ENCODE data around the gene CHCHD3. TPM values are rescaled to one million over a fixed set of nuclear protein-coding genes. Genes with fewer than 3 reads are reported as not detected.
A peak's percentile ranks its signal among the peaks of the same experiment; 100 is the strongest.

CHCHD3 gene
- total RNA-seq, 1 experiment from 2014 or later, result 115 TPM

DNA sequence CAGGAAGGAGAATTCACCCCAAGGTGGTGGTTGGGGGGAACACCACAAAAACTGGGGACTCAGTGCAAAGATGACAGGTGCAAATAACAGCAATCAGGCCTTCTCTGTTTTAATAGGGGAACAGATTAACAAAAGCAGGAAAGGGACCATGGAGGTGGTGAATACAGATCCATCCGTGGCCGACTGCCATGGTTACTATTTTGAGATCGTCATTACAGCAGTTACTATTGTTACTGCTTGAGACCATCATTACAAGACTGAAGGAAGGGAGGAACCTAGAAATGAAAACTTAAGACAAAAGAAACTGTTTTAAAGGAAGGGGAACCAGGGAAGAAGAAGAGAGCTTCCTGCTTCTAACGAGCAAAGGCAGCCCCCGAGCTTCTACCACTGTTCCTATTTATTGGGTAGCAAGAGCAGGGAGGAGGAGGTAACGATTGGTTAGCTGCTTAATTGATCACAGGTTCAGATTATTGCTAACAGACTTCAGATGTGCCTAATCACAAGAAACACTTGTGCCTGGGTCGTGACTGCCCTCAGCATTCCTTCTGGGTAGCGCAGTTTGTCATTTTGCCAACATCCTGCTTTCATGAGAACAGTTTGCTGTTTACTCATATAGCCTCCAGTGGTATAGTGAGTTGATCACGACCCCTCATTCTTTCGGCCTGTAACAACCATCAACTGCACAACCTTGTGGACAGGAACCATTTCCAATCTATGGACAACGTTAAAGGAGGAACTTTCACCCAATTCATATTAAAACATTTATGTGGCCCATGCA, 216.3 kb downstream of the CHCHD3 start:
- DNase-seq (ENCODE audit: low read depth), result no peak

DNA sequence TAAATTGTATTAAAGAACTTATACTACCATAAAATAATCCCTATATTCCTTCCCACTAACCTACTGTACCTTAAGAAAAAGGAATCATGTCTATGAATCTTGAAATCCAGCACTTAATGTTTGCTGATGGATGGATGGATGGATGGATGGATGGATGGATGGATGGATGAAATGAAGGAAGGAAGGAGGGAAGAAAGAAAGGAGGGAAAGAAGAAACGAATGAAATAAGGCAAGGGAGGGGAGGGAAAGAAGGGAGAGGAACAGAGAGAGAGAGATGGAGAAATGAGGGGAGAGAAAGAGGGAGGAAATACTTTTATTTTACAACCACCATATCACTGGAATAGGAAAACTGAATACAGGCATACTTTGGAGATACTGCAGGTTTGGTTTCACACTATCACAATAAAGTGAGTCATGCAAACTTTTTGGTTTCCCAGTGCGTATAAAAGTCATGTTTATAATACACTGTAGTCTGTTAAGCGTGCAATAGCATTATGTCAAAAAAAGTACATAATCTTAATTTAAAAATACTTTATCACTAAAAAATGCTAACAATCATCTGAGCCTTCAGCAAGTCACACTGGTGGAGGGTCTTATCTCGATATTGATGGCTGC, 219.8 kb downstream of the CHCHD3 start:
- DNase-seq (ENCODE audit: low read depth), result no peak

DNA sequence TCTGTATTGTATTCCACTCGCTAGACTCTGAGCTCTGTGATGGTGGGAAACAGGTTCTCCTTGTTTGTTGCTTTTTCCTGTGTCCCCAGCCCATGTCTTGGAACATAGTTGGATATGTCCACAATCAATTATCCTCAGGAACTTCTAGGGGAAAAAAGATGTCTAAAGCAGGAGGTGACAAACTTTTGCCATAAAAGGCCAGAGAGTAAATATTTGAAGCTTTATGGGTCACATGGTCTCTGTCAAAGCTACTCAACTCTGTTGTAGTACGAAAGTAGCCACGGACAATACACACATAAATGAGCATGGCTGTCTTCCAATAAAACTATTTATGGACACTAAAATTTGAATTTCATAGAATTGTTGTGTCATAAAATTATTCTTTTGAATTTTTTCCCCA, 220.5 kb downstream of the CHCHD3 start:
- DNase-seq (ENCODE audit: low read depth), result no peak

DNA sequence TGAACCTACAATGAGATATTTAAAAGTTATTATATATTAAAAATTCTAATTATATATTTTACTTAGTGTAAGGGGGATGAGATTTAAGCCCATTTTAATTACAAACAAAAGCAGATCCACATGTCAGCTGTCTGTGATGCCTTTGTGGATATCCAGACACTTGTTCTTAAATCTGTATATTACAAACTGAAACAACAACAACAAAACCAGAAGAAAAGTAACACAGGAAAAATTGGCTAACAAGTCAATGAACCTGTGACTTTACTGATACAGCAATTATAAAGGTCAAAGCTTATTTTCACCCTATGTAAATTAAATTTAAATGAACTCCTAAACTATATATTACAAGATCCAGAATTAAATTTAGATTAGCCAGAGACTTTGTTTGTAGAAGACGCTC, 222.7 kb downstream of the CHCHD3 start:
- no peak for DNase-seq (ENCODE audit: low read depth)

DNA sequence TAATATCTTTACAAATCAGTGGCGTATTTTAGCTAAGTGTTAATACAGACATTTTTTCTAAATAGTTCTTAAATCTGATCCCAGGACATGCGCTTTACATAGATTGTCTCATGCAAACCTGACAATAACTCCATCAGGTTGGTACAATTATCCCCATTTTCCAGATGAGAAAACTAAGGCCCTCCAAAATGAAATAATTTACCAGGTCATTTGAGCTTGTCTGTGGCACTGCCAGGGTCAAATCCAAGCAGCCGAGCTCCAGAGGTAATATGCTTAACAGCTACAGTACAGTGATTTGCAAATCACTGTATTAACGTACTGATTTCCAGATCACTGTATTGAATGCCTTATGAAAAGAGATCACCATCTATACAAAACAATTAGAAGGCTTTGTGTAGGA, 223.1 kb downstream of the CHCHD3 start:
- DNase-seq (ENCODE audit: low read depth), result no peak

DNA sequence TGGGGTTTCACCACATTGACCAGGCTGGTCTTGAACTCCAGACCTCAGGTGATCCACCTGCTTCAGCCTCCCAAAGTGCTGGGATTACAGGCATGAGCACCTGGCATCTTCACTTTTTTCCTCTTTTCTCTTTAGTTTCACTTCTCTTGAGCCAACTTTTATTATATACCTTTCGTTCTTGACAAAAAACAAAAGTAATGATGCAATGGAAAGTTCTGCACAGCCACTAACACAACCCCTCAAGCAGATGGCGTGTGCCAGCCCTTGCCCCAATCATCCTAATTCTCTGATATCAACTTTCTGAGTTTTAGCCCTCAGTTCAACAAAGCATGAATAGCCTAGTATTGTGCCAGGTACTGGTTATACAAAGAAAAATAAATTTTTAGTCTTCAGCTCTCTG, 223.6 kb downstream of the CHCHD3 start:
- no peak for DNase-seq (ENCODE audit: low read depth)

DNA sequence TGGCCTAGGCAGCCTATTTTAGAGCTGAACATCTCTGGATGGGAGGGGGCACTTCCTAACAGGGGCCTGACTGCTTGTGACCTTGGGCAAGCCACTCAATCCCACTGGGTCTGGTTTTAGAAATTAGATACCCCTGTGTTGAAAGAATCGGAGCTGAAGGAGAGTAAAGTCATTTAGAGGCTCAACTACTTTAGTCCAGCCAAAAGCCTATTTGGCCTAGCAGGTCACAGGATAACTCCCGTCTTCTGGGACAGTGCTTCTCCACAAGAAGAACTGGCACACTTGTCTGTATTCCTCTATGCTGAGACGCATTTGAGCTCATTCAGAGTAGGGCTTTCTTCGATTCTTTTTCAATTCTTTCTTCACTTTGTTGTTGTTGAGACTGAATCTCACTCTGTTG, 224.2 kb downstream of the CHCHD3 start:
- no peak for DNase-seq (ENCODE audit: low read depth)

DNA sequence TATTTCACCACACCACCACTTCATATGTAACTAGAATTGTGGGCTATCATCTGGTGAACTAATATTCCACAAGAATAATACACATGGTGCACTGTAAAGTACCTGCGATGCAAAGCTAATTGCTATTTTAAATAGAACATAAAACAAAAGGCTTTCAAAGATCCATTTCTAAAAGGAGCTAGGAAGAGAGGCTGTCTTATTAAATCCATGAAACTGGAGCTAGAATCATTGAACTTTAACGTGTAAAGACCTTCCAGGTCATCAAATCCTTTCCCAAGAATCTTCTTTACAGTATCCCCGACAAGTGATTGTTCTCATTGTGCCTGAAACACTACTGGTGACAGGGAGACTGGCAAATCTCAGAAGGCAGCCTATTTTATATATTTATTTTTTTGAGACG, 224.9 kb downstream of the CHCHD3 start:
- no peak for DNase-seq (ENCODE audit: low read depth)

DNA sequence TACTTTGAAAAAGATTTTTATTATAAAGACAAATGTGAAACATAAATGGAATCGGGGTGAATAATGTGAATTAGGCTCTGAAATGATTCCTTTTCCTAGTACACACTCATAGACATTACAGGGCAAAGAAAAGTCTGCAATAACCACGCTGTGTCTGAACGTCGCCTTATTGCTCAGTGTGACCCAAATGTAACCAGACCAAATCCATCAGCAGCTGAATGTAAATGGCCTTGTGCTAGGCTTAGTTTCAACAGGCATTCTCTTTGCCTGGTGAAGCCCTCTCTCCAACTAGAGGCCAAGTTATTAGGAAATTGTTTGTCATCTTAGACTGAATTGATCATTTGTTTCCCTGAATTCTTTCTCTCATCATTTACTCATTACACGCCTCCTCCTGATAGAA, 225.5 kb downstream of the CHCHD3 start:
- no peak for DNase-seq (ENCODE audit: low read depth)

DNA sequence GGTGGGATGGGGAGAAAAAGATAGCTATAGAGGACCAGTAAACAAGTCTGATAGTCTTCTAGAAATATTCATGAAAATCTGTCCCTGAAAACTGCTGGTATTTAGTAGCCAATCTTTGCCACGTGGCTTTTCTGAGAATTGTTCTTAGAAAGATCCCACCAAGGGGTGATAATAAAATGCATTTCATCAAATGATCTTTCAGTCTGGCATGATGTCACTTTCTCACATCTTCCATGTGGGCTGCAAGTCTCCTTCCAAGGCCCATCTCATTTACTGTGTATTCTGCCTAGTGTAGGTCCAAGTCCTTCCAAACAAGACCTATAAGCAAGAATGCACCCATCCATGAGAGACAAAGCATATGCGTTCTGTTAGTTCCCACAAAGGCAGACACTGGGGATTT, 226.0 kb downstream of the CHCHD3 start:
- DNase-seq (ENCODE audit: low read depth), result no peak

DNA sequence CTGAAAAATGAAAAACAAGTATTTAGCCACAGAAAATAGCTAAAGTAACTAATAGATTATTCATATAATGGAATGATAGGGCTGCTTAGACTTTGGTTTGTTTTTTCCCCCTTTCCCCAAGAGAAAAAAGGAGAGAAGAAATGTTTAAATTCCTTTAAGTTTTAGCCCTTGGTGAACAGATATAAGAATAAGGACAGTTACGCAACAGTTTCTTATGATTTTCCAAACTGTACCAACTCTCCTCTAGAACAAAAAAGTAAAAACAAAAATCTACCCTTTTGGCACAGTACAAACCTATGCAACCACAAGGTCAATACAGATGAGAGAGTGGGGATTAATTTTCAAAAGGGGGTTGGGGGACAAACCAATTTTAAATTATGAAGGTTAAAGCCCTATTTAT, 227.7 kb downstream of the CHCHD3 start:
- no peak for DNase-seq (ENCODE audit: low read depth)

DNA sequence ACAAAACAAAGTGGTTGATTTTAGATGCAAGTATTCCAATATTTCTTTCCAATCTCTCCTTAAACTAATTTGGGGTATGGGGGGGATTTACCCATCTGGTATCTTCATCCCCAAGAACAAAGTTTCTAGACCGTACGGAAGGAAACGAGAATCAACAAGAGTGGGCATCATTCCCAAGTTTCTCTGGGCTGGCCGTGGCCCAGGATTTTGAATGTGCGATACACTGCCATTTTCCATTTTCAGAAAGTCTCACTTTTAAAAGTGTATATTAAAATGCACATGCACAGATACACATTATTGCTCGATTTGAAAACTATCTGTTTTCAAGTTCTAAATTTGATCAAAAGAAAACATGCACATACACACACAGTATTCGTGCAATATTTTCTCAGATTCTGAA, 234.5 kb downstream of the CHCHD3 start:
- no peak for DNase-seq (ENCODE audit: low read depth)

DNA sequence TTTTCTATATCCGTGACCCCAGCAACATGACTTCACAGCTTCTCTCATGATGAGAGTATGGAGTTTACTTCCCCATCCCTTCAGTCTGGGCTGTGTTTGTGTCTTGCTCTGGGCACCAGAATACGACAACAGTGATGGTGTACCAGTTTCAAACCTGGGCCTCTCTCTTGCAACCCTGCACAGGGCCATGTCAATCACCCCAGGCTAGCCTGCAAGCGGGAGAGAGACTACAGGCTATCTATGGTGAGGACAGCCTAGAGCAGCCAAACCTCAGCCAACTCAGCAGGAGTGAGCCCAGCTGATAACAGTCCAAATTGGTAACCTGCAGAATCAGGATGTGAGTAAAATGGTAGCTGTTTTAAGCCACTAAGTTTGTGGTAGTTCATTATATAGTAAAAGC, 235.8 kb downstream of the CHCHD3 start:
- no peak for DNase-seq (ENCODE audit: low read depth)

DNA sequence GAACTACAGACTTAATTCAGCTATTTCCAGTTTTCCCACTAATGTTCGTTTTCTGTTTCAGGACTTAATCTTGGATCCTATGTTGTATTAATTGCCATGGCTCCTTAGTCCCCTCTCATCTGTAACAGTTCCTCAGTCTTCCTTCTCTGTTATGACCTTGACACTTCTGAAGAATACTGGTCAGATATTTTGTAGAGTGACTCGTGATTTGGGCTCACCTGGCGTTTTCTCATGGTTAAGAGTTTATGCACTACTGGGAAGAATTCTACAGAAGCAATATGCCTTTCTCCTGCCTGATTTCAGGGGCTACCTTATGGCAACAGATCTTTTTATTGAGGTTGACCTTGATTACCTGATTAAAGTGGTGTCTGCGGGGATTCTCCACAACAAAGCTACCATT, 239.4 kb downstream of the CHCHD3 start:
- no peak for DNase-seq (ENCODE audit: low read depth)

DNA sequence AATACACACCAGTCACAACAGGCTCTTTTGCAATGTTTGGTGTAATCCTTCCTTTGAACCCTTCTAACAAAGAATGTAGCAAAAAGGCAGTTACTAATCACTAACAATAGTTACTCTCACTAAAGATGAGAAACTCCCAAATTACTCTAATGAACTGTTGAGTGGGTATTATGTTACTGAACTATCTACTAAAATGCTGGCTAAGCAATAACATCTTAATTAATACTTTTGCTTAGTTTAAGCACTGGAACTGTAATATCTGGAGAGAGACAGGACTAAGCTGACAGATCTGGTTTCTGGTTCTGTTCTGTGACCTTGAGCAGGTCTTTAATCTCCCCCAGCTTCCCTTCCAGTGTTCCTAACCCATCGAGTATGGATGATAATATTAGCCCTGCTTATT, 241.7 kb downstream of the CHCHD3 start:
- DNase-seq (ENCODE audit: low read depth), result no peak

DNA sequence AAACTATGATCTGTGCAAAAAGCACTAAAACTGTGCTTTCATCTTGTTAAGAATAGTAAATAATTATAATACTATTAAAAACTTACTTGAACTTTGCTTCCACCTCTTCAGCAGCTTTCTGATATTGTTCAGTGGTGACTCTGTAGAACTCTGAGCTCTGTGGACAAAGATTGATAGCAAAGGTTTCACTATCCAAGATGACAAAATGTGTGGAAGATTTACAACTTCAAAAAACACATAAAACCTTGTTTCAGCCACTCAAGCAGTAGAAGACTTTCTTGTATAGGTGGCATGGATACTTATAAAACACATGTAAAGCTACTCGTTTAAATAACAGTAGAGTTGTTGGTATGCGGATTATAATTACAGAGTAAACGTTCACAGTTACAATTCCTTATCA, 243.6 kb downstream of the CHCHD3 start:
- no peak for DNase-seq (ENCODE audit: low read depth)

DNA sequence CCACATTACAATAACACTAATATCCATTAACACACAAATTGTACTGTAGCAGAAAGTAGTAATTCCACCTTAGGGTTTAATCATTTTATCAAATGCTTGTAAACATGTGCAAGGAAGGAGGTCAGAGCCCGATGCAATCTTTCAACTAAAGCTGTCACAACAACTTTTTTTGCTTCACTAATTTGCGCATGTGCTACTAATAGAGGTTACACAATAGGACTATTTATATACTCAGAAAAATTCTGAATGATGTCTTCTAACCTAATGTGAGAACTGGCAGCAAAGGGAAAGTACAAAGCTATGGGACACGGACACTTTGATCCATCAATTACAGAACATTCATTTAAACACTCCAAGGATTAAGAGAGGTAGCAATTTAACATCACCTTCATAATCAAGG, 244.4 kb downstream of the CHCHD3 start:
- DNase-seq (ENCODE audit: low read depth), result no peak

DNA sequence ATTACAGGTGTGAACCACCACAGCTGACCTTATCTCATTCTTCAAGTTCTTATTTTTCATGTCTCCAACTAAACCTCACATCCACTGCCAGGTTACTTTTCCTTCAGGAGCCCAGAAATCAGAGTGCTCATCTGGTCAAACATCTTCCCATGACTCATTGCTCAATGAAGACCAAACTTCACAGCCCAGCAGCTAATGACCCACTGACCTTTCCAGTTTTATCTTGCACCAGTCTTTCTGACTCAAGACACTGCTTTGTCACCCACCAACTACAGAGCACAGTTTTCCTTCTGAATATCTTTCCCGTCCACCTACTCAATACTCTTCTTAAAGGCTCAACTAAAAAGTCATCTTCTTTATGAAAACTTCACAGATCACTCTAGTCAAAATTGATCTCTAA, 245.1 kb downstream of the CHCHD3 start:
- peak; percentile 50 for DNase-seq (ENCODE audit: low read depth)

DNA sequence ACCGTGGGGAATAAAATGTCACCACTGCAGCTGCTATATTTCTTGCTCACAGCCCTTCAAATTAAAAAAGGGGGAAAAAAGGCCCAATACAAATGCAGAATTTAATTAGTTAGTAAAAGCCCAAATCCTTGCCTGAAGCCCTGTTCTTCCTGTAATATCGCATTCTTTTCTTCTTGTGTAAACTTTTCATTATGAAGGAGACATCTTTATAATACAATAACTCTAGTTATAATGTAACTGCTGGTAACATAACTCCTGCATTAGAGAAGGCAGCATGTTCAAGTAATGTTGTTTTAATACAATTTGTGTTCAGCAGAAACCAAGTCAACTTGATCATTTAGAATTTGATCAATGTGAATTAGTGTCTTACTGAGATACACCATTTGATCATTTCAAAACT, 250.9 kb downstream of the CHCHD3 start:
- no peak for DNase-seq (ENCODE audit: low read depth)

DNA sequence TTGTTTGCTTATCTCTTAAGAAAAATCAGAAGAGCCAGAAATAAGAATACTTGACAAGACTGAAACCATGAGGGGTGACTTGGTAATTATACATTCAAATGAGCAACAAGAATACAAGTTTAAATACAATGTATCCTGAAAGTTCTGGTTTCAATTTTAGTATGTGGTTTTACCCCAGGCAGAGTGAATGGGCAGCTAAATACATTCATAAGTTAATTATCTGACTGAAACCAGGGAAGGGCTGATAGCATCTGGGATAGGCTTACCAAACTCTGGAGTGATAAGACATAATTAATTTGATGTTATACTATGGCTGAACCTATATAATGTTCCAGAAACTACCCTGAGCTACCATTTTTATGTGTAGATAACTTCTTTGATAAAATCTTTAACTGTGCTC, 253.4 kb downstream of the CHCHD3 start:
- no peak for DNase-seq (ENCODE audit: low read depth)

DNA sequence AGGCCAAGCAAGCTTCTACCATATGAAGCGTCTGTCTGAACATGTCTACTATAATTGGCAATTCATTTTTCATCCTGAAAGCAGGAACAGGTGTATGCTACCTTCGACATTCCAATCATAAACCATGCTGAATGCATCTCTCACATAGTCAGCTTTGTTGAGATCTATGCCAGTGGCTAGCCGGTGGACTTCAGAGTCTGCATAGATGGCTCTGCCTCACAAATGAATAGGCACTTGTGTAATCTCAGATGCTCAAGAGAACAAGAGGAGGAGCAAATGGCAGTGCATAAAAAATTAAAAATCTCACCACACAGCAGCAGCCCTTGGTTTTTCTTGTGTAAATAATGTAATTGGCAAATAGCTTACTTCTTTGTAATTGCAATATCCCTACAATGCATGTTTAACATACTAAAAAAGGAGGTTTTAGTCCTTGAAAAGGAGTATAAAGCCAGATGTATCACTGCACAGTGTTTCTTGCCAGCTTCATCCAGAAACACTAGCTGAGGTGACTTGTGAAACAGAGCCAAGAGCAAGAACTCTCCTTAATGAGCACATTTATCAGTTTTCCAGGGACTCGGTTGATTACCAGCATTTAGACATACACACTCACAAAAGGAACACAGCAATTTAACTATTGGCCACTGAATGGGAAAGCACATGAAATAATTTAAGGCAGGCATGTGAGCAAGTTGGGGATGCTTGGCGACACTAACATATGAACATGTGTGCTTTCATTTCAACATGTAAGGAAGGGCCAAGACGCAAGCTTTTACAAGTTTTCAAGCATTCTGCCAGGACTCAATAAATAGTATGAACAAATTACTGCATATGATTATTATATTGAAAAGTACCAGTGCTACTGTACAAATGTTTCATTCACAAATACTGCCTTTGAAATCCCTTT, 255.7 kb downstream of the CHCHD3 start:
- no peak for DNase-seq (ENCODE audit: low read depth)

DNA sequence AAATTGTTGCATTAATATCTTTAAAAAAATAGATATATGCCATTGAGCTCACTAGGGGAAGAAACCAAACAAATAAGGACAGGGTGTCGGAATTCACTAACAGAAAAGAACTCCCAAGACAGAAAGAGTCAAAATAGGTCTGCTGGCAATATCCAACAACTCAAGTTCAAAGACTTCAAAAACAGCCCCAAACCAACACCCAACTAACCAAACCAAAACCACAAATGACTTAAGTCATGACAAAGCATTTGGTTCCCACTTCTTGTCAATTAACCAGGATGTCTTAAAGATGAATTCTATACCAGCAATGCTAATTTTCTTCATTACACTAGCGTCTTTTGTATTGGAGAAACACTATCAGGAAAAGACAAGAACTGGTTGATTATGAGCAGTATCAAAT, 256.7 kb downstream of the CHCHD3 start:
- DNase-seq (ENCODE audit: low read depth), result no peak

DNA sequence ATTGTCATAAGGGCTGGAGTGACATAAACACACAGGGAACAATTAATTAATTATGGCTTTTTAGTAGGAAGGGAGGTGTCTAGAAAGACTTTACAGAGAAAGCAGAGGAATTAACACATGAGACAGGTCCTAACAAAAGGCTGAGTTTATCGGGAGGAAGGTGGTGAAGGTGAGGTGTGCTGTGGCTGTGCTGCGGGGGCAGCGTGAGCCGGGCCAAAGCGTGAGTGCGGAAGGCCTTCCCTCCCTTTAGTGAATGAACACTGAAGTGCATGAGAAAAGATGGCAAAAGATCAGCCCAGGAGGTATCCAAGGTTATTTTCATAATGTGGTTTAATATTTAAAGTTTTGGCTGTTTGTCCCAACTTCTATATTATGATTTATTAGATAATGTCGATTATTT, 262.2 kb downstream of the CHCHD3 start:
- no peak for DNase-seq (ENCODE audit: low read depth)

Data from LHCN-M2 (cell line).